Measurements from ENCODE around the gene DHRS1. TPM values are rescaled to one million over a fixed set of nuclear protein-coding genes. Genes with fewer than 3 reads are reported as not detected.

The DHRS1 gene
- total RNA-seq, 1 experiment from 2014 or later: 41.4 TPM

DNA sequence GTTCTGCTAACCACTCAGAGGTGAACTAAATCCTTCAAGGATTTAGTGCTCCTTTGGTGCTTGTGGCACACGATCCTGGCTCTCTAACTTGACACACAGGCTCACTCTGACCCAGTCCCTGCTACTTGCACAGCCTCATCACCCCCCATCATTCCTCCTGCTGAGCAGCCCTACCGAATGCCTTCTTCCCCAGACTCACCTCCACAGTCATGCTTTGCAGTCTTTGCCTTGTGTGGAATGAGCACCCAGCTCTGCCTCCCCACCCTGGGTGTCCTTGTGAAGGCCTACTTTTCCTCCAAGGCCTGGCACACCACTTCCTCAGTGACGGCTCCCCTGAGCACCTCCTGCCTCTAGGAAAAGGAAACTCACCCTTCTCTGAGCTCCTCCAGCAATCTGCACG is 49.2 kb downstream of the DHRS1 start:
- no peaks in the 10 kb centered on the region for H3K9me2 ChIP-seq (ENCODE audit: insufficient read depth)
- intact Hi-C loops (cut with micrococcal nuclease; ENCODE audit: unreplicated experiment): no loop called here
- CTCF ChIA-PET: no interaction called here
- no peaks in the 10 kb centered on the region for H4K20me1 ChIP-seq (ENCODE audit: insufficient read depth)
- H3K4me1 ChIP-seq (replicated peaks; ENCODE audit: insufficient read depth): no peaks in the 10 kb centered on the region
- no peak overlapping the region for H2AFZ ChIP-seq
- H3K36me3 ChIP-seq (ENCODE audit: low read depth): no peaks in the 10 kb centered on the region
- H3K4me2 ChIP-seq: no peak overlapping the region
- POLR2A ChIA-PET (ENCODE audit: unreplicated experiment): no interaction called here
- no peaks in the 10 kb centered on the region for H3K27me3 ChIP-seq (ENCODE audit: insufficient read depth, low read depth)
- no peaks in the 10 kb centered on the region for H3K79me2 ChIP-seq (ENCODE audit: low read depth)
- H3K9me3 ChIP-seq (ENCODE audit: insufficient read depth, low read depth): no peaks in the 10 kb centered on the region
- no peak for DNase-seq
- H3K27ac ChIP-seq: no peak overlapping the region
- BruUV-seq (replicated peaks): no TSS peak
- no peaks in the 10 kb centered on the region for H3F3A ChIP-seq (ENCODE audit: insufficient read depth, low read depth)
- TF ChIP-seq, protein P1, sequence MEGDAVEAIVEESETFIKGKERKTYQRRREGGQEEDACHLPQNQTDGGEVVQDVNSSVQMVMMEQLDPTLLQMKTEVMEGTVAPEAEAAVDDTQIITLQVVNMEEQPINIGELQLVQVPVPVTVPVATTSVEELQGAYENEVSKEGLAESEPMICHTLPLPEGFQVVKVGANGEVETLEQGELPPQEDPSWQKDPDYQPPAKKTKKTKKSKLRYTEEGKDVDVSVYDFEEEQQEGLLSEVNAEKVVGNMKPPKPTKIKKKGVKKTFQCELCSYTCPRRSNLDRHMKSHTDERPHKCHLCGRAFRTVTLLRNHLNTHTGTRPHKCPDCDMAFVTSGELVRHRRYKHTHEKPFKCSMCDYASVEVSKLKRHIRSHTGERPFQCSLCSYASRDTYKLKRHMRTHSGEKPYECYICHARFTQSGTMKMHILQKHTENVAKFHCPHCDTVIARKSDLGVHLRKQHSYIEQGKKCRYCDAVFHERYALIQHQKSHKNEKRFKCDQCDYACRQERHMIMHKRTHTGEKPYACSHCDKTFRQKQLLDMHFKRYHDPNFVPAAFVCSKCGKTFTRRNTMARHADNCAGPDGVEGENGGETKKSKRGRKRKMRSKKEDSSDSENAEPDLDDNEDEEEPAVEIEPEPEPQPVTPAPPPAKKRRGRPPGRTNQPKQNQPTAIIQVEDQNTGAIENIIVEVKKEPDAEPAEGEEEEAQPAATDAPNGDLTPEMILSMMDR (conservative IDR thresholded peaks at IDR 0.05): no peak
- TF ChIP-seq EZH2 (IDR thresholded peaks at IDR 0.05; ENCODE audit: low read depth): no peak
- no peak overlapping the region for H3K4me3 ChIP-seq

DNA sequence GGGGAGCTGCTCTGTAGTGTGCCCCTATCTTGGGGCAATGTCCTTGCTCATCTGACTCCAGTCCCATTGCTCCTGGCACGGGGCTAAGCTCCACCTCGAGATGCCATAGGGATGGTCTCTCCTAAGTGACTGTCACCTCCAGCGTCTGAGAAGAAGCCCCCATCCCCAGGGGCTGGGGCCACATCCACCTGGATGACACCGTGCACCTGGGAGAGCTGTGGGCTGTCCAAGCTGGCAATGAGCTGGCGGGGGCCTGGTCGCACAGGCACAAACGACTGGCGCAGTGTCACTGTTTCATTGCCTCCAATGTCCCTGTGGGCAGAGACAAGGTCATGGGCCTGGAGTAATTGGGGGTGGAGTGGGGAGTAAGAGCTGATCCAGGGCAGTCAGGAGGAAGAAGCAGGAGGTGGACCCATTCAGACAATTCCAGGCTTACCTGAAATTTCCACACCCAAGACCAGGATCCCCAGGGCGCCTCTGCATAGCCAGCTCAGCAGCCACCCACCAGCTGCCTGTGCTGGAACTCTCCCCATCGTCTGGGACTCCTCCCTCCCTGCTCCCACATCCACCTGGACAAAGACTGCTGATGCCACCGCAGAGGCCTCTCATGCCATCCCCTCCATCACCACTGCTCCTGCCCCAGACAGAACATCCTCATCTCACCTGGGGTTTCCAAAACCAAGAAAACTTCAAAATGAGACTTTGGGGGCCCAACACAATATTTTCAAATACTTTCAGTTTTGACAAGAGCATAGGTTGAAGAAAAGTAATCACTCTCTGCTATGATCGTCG is 50.2 kb downstream of the DHRS1 start:
- Histone ChIP-seq H2AFZ (no peak overlapping the region), H3F3A (ENCODE audit: insufficient read depth, low read depth) (no peaks in the 10 kb centered on the region), H4K20me1 (ENCODE audit: insufficient read depth) (no peaks in the 10 kb centered on the region), H3K9me3 (ENCODE audit: insufficient read depth, low read depth) (no peaks in the 10 kb centered on the region), H3K4me3 (no peak overlapping the region), H3K4me1 (replicated peaks; ENCODE audit: insufficient read depth) (no peaks in the 10 kb centered on the region), H3K27me3 (ENCODE audit: insufficient read depth, low read depth) (no peaks in the 10 kb centered on the region), H3K79me2 (ENCODE audit: low read depth) (no peaks in the 10 kb centered on the region), H3K4me2 (no peak overlapping the region), H3K27ac (no peak overlapping the region), H3K36me3 (ENCODE audit: low read depth) (no peaks in the 10 kb centered on the region), H3K9me2 (ENCODE audit: insufficient read depth) (no peaks in the 10 kb centered on the region)
- ChIA-PET POLR2A (ENCODE audit: unreplicated experiment) (no interaction called here), CTCF (no interaction called here)
- no TSS peak for BruUV-seq (replicated peaks)
- TF ChIP-seq EZH2 (IDR thresholded peaks at IDR 0.05; ENCODE audit: low read depth): no peak
- TF ChIP-seq, protein P1 (conservative IDR thresholded peaks at IDR 0.05): no peak
- intact Hi-C loops (cut with micrococcal nuclease; ENCODE audit: unreplicated experiment): no loop called here
- no peak for DNase-seq

DNA sequence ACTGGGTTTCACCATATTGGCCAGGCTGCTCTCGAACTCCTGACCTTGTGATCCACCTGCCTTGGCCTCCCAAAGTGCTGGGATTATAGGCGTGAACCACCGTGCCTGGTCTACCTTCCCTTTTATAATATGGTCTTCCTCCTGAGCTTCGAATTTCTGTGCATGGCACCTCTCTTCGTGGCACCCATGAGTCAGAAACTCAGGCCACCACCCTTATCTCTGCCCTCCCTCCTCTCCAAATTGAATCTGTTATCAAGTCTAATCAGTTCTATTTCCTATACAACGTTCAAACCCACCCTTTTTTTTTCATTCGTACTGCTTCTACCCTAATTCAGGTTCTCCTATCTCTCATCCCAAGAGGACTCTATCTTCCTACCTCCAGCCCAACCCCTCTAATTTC is 52.2 kb downstream of the DHRS1 start:
- DNase-seq: no peak
- Histone ChIP-seq H2AFZ (no peak overlapping the region), H3K4me3 (no peak overlapping the region), H4K20me1 (ENCODE audit: insufficient read depth) (no peaks in the 10 kb centered on the region), H3K9me3 (ENCODE audit: insufficient read depth, low read depth) (no peaks in the 10 kb centered on the region), H3K9me2 (ENCODE audit: insufficient read depth) (no peaks in the 10 kb centered on the region), H3K27me3 (ENCODE audit: insufficient read depth, low read depth) (no peaks in the 10 kb centered on the region), H3K27ac (no peak overlapping the region), H3K4me2 (no peak overlapping the region), H3K36me3 (ENCODE audit: low read depth) (no peaks in the 10 kb centered on the region), H3K79me2 (ENCODE audit: low read depth) (no peaks in the 10 kb centered on the region), H3F3A (ENCODE audit: insufficient read depth, low read depth) (peaks cover 12% of the 10 kb centered on the region; the same call in 1 of the 2 replicates), H3K4me1 (replicated peaks; ENCODE audit: insufficient read depth) (peaks cover 6% of the 10 kb centered on the region)
- intact Hi-C loops (cut with micrococcal nuclease; ENCODE audit: unreplicated experiment): no loop called here
- CTCF ChIA-PET: interaction anchor here (0.6 kb wide), 1 partner anchor 60 kb away, joined by 4 read pairs; no protein-coding TSS in a partner anchor
- BruUV-seq (replicated peaks): no TSS peak
- TF ChIP-seq, protein P1 (conservative IDR thresholded peaks at IDR 0.05): no peak
- TF ChIP-seq EZH2 (IDR thresholded peaks at IDR 0.05; ENCODE audit: low read depth): no peak
- POLR2A ChIA-PET (ENCODE audit: unreplicated experiment): interaction anchor here (0.6 kb wide), 1 partner anchor 45 kb away, joined by 3 read pairs; no protein-coding TSS in a partner anchor

All from PC-9 (cell line).